GM12891 (cell line): ENCODE measurements around the gene PBX2.

Experiments
- POLR2A ChIP-seq: IDR thresholded peaks from 2 replicates; pipeline ENCODE4 v1.6.1; 2011; ENCODE audit warnings: low read depth, low read length, control low read depth
- POLR2AphosphoS5 ChIP-seq: IDR thresholded peaks from 2 replicates; pipeline ENCODE4 v1.6.1; 2011; ENCODE audit warnings: low read depth, low read length, control low read depth
- POU2F2 ChIP-seq: IDR thresholded peaks from 2 replicates; pipeline ENCODE4 v1.6.1; 2011; ENCODE audit warnings: low read depth, mild to moderate bottlenecking, control low read depth, low read length, moderate library complexity
- SPI1 ChIP-seq: IDR thresholded peaks from 2 replicates; pipeline ENCODE4 v1.6.1; 2011; ENCODE audit warnings: low read depth, low read length, control low read depth

DNA sequence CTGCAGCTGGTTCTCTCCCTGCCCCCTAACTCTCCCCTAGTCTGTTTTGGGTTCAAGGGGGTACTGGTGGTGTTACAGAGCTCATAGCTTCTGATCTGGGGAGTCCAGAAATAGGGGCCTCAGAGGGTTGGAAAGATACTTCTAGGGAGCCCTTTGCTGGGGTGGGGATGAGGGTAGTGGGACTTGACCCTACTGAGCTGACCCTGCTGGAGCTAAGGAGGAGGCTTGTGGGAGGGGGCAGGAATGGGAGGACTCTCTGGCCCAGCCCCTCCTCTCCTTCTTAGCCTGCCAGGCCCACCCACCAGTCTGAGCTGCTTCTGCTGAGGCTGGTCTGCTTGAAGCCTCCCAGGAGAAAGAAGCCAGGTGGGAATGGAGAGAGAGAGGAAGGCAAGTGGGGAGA, 25.7 kb downstream of the PBX2 start, which contains the start of gene EGFL8:
- TF ChIP-seq POLR2A = no peak
- no peak for TF ChIP-seq POLR2AphosphoS5
- no peak for TF ChIP-seq POU2F2
- no peak for TF ChIP-seq SPI1
